OCI-LY7 (cell line): ENCODE measurements around the gene WDR77.

Experiments used
- EZH2phosphoT487 ChIP-seq: fragments of 200-600 bp; sonication (generic); IDR thresholded peaks from 2 replicates; pipeline ENCODE4 v1.6.1; 2018; ENCODE audit warnings: low read depth, borderline replicate concordance, mild to moderate bottlenecking, mixed run types, antibody characterized with exemption, low read length, moderate library complexity, mixed read lengths
- TF ChIP-seq, protein P1 (sequence below): fragments of 200-600 bp; sonication (generic); conservative IDR thresholded peaks from 2 replicates; pipeline ENCODE4 v1.5.1; 2014; ENCODE audit warnings: mild to moderate bottlenecking, antibody characterized with exemption, low read length, moderate library complexity, mixed read lengths

DNA sequence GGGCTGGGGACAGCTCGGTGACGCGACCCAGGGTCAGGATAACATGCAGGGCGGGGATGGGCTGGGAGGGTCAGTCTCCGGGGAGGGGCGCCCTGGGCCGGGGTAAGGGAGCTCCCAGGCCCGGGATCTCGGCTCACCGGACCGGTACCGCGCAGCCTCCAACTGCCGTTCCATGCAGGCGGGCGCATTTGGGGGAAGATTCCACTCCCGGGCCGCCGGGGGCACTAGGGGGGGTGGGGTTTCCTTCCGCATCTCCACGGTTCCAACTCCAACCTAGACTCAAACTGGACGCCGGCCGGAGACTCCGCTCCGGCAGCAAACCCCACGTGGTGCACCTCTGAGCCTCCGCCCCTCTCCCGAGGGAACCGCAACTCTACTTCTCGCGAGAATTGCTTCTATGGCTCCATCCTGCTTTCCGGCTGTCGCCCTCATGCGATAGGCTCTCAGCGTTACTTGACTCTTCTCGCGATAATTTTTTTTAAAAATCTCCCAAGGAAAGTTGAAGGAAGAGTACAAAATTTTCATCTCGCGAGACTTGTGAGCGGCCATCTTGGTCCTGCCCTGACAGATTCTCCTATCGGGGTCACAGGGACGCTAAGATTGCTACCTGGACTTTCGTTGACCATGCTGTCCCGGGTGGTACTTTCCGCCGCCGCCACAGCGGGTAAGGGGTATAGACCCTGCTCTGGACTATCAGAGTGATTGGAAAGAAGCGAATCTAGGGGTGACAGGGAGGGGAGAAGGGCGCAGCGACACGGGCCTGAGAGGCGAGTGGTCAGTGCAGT is at the start of gene WDR77, which contains the start of gene ATP5PB:
- TF ChIP-seq, protein P1, sequence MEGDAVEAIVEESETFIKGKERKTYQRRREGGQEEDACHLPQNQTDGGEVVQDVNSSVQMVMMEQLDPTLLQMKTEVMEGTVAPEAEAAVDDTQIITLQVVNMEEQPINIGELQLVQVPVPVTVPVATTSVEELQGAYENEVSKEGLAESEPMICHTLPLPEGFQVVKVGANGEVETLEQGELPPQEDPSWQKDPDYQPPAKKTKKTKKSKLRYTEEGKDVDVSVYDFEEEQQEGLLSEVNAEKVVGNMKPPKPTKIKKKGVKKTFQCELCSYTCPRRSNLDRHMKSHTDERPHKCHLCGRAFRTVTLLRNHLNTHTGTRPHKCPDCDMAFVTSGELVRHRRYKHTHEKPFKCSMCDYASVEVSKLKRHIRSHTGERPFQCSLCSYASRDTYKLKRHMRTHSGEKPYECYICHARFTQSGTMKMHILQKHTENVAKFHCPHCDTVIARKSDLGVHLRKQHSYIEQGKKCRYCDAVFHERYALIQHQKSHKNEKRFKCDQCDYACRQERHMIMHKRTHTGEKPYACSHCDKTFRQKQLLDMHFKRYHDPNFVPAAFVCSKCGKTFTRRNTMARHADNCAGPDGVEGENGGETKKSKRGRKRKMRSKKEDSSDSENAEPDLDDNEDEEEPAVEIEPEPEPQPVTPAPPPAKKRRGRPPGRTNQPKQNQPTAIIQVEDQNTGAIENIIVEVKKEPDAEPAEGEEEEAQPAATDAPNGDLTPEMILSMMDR, result no peak
- TF ChIP-seq EZH2phosphoT487, result no peak
